NK-92 (cell line): ENCODE measurements around the gene MARS1.
"Not testable (repeated sequence)": the region's sequence is repeated elsewhere in the genome, so short reads cannot be mapped to it uniquely, and the experiment has no call there.

Experiments used
- DNase-seq: peaks from one replicate; lab custom pipeline; 2025; ENCODE audit not compliant: unreplicated experiment; lab: John Stamatoyannopoulos, UW

Gene MARS1

DNA sequence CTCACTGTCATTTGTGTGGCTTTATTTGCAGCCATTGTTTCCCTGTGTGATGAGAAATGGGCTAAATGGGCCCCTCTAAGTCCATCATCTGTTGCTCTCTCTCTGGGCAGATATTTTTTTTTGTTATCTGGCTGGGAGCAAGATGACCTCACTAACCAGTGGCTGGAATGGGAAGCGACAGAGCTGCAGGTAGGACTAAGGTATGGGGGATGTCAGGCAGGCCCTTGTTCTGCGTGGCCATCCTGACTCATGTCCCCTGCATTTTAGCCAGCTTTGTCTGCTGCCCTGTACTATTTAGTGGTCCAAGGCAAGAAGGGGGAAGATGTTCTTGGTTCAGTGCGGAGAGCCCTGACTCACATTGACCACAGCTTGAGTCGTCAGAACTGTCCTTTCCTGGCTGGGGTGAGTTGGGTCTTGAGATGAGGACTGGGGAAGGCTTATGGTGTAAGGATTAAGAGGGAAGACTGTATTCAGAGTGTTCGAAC lies 1.3 kb downstream of the MARS1 start:
- no peak for DNase-seq

DNA sequence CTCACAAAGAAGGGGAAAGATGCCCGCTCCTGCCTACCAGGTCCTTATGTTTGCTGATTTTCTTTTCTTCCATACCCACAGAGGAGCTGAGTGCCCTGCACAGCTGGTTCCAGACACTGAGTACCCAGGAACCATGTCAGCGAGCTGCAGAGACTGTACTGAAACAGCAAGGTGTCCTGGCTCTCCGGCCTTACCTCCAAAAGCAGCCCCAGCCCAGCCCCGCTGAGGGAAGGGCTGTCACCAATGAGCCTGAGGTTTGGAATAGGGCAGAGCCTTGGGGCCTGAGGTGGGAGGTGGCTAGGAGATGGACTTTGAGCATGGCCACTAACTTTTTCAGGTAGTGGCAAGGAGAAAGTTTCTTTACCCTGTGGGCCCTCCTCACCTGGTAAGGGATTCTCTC lies 2.3 kb downstream of the MARS1 start:
- DNase-seq = no peak

DNA sequence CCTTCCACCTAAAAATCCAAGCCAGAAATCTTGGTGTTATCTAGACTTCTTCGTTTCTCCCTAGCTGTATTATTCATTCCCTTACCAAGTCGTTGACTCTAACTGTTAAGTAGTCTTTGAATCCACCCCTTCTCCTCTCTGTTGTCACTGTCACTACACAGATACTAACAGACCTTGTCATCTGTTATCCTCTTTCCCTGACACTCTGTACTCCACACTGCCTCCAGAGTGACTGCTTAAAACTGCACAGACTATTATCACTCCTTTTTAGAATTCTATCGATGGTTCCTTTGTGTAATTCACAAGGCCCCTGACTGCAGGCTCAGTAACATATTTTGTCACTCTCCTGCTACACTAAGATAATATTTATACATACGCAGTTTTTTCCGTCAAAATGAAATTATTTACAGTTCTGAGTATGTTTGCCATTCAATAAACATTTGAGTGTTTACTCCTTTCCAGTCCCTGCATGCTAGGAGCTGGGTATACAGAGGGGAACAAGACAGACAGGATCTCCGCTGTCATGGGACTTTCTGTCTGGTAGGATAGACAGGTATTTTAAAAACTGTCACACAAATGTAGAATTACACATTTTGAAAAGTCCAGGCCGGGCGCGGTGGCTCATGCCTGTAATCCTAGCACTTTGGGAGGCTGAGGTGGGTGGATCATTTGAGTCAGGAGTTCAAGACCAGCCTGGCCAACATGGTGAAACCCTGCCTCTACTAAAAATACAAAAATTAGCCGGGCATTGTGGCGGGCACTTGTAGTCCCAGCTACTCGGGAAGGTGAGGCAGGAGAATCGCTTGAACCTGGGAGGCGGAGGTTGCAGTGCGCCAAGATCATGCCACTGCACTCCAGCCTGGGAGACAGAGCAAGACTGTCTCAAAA lies 3.8 kb downstream of the MARS1 start:
- no peak for DNase-seq

DNA sequence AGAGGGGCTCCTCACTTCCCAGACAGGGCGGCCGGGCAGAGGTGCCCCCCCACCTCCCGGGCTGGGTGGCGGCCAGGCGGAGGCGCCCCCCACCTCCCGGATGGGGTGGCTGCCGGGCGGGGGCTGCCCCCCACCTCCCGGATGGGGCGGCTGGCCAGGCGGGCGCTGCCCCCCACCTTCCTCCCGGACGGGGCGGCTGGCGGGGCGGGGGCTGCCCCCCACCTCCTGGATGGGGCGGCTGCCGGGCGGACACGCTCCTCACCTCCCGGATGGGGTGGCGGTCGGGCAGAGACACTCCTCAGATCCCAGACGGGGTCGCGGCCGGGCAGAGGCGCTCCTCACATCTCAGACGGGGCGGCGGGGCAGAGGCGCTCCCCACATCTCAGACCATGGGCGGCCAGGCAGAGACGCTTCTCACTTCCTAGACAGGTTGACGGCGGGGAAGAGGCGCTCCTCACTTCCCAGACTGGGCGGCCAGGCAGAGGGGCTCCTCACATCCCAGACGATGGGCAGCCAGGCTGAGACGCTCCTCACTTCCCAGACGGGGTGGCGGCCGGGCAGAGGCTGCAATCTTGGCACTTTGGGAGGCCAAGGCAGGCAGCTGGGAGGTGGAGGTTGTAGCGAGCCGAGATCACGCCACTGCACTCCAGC lies 7.3 kb downstream of the MARS1 start:
- not testable (repeated sequence) for DNase-seq

DNA sequence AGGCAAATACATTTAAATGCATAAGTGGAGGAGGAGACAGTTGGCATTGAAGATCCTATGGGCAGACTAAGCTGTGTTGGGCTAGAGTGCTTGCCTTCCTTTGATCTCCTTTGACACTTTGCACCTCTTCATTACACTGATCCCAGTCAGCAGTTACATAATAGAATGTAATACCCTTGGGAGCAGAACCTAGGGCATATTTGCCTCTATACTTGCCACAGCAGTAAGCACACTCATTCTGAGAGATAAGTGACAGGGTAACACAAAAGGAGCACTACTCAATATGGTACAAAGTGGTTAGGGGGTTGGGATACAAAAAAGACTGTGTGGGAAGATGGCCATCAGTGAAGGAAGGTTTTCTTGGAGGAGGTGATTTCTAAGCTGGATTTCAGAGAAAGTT lies 9.0 kb downstream of the MARS1 start:
- DNase-seq = no peak

DNA sequence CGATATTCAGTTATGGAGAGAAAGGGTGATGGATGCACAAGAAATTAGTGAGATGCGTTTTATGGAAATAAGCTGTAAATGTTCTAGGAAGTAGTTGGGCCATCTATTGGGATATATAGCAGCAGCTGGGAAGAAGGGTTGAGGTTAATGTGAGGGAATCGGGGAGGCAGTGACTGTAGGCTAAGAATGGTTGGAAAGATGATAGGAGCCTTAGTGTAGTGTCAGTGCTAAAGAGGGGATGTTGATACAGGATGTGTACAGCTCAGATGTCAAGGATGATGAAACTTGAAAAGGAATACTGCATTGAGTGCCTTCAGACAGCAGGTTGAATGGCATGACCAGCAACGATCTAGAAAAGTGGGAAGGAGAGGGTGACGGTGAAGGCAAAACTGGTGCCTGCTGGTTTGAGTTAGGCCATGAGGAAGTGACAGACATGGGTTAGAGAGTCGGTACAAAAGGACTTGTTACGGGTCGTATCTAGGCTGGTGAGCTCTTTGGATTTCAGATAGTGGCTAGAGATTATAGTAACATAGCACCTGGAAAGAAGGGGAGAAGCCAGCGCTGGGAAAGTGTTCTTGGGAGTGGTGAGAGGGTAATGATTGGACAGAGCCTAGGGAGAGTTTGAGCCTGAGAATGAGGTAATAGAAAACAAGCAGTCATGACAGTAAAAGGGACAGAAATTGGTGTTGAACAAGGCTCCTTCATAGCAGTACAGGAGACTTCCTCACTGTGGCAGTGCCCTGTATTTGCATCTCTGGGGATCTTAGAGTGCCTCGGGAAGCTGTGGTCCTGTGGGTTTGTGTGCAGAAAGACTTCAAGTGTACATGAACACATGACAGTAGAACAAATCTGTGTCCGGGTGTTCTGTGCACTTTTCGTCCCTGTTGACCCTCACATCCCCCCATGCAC lies 9.6 kb downstream of the MARS1 start:
- no peak for DNase-seq

DNA sequence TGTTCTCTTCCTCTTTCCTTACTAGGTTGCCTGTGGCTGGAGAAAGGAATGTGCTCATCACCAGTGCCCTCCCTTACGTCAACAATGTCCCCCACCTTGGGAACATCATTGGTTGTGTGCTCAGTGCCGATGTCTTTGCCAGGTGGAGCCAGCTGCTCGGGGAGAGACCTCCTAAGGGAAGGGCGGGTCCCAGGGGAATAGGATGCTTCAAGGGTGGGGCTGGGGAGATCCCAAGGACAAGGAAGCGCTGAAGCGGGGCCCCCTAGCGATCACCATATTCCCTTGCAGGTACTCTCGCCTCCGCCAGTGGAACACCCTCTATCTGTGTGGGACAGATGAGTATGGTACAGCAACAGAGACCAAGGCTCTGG lies 10.2 kb downstream of the MARS1 start:
- no peak for DNase-seq

DNA sequence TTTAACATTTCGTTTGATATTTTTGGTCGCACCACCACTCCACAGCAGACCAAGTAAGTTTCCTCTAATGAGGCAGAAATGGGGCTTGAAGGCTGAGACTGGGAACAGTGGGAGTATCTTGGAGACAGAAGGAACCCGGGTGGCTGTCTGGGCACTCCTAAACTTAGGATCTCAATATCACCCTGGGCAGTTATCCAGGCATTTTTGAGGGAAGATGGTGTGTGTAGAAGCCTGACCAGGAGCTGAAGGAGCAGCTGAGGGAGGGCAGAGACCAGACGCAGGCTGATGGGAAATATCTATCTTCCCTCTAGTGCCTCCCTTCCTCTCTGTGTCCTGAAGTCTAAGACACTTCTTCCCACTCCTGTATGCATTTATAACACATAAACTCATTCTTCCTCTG lies 10.7 kb downstream of the MARS1 start:
- DNase-seq = no peak

DNA sequence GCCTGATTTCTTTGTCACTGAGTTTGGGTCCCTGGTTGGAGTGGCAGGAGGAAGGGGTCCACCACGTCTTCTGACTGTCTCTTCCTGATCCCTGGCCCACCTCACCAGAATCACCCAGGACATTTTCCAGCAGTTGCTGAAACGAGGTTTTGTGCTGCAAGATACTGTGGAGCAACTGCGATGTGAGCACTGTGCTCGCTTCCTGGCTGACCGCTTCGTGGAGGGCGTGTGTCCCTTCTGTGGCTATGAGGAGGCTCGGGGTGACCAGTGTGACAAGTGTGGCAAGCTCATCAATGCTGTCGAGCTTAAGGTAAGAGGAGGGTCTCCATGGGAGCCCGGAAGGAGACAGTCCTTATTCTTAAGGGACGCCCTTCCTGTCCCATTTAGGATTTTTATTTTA lies 12.3 kb downstream of the MARS1 start:
- DNase-seq = no peak

DNA sequence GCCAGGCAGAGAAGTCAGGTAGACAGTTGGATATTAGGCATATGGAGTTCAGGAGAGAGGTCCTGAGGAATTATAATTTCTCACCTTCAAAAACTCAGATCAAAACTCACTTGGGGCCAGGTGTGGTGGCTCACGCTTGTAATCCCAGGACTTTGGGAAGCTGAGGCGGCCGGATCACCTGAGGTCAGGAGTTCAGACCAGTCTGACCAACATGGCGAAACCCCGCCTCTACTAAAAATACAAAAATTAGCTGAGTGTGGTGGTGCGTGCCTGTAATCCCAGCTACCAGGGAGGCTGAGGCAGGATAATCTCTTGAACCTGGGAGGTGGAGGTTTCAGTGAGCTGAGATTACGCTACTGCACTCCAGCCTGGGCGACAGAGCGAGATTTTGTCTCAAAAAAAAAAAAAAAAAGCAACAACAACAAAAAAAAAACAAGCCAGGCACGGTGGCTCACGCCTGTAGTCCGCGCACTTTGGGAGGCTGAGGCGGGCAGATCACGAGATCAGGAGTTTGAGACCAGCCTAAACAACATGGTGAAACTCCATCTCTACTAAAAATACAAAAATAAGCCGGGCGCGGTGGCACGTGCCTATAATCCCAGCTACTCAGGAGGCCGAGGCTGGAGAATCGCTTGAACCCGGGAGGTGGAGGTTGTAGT lies 14.6 kb downstream of the MARS1 start:
- not testable (repeated sequence) for DNase-seq

DNA sequence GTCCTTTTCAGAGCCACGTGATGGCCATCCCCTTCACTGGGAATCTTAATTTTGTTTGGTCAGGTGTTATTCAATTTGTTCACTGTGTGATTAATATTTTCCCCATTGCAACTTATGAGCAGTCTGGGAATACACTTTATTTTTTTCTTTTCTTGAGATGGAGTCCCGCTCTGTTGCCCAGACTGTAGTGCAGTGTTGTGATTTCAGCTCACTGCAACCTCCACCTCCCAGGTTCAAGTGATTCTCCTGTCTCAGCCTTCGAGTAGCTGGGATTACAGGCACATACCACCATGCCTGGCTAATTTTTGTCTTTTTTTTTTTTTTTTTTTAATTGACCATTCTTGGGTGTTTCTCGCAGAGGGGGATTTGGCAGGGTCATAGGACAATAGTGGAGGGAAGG lies 18.7 kb downstream of the MARS1 start:
- not testable (repeated sequence) for DNase-seq

DNA sequence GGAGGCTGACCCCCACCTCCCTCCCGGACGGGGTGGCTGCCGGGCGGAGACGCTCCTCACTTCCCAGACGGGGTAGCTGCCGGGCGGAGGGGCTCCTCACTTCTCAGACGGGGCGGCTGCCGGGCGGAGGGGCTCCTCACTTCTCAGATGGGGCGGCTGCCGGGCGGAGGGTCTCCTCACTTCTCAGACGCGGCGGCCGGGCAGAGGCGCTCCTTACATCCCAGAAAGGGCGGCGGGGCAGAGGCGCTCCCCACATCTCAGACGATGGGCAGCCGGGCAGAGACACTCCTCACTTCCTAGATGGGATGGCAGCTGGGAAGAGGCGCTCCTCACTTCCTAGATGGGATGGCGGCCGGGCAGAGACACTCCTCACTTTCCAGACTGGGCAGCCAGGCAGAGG lies 19.9 kb downstream of the MARS1 start:
- not testable (repeated sequence) for DNase-seq

DNA sequence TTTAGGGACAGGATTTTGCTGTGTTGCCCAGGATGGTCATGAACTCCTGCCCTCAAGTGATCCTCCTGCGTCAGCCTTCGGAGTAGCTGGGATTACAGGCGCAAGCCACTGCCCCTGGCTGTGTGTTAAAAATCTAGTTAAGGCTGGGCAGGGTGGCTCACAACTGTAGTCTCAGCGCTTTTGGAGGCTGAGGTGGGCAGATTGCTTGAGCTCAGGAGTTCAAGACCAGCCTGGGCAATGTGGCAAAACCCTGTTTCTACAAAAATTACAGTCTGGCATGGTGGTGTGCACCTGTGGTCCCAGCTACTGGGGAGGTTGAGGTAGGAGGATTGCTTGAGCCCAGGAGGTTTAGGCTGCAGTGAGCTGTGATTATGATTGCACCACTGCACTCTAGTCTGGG lies 23.3 kb downstream of the MARS1 start:
- no peak for DNase-seq

DNA sequence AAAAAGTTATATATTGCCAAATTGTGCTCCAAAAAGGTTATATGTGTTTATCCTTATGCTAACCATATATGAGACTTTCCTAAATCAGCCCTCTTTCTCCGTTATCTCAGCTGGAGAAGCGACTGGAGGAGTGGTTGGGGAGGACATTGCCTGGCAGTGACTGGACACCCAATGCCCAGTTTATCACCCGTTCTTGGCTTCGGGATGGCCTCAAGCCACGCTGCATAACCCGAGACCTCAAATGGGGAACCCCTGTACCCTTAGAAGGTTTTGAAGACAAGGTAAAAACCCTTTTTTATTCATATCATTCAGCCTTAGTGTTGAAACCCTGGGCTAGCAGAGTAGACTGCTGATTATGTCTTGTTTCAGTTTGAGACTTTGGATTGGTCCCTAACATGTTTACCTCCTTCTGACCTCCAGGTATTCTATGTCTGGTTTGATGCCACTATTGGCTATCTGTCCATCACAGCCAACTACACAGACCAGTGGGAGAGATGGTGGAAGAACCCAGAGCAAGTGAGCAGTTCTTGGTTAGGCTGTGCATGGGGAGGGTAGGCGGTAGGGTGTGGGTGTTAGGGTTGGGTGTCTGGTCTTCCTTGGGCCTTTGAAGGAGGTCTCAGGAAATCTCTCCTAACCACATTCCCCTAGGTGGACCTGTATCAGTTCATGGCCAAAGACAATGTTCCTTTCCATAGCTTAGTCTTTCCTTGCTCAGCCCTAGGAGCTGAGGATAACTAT lies 23.9 kb downstream of the MARS1 start:
- DNase-seq = no peak

DNA sequence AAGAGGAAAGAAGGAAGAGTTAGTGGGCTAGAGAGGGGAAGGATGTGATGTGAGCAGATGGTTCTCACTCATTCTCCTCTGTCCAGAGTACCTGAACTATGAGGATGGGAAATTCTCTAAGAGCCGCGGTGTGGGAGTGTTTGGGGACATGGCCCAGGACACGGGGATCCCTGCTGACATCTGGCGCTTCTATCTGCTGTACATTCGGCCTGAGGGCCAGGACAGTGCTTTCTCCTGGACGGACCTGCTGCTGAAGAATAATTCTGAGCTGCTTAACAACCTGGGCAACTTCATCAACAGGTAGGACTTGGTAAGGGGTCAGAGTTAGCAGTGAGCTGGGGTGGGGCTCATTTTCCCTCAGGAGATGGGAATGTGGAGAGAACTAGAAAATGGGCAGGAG lies 24.8 kb downstream of the MARS1 start:
- DNase-seq = no peak

DNA sequence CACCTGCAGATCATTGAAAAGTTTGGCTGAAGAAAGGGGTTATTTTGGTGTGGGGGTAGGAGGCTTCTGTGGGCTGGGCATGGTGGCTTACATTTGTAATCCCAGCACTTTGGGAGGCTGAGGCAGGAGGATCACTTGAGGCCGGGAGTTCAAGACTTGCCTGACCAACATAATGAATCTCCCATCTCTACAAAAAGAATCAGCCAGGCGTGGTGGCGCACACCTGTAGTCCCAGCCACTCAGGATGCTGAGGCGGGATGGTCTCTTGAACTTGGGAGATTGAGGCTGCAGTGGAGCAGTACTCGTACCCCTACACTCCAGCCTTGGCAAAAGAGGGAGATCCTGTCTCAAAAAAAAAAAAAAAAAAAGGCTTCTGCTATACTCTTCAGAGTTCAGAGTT lies 25.4 kb downstream of the MARS1 start:
- DNase-seq = no peak

DNA sequence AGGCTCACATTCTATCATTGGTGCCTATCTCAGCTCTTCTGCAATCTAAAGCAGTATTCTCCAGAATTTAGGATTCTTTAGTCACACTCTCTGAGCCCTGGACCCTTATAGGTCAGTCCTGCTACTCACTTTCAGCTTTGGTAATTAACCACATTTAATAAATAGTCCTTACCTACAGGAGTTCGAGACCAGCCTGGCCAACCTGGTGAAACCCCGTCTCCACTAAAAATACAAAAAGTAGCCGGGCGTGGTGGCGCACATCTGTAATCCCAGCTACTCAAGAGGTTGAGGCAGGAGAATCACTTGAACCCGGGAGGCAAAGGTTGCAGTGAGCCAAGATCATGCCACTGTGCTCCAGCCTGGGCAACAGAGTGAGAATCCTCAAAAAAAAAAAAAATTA lies 25.8 kb downstream of the MARS1 start:
- DNase-seq = not testable (repeated sequence)

DNA sequence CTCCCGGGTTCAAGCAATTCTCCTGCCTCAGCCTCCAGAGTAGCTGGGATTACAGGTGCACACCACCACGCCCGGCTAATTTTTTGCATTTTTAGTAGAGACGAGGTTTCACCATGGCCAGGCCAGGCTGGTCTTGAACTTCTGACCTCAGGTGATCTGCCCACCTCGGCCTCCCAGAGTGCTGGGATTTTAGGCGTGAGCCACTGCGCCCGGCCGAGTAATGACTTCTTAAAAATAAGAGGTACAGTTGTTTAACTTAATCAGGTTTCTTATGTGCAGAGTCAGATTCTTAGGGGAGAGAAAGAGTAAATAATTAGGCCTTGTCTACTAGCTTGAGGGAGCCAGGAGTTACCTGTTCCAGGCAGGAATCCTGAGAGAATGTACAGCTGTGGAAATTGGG lies 26.4 kb downstream of the MARS1 start:
- not testable (repeated sequence) for DNase-seq

DNA sequence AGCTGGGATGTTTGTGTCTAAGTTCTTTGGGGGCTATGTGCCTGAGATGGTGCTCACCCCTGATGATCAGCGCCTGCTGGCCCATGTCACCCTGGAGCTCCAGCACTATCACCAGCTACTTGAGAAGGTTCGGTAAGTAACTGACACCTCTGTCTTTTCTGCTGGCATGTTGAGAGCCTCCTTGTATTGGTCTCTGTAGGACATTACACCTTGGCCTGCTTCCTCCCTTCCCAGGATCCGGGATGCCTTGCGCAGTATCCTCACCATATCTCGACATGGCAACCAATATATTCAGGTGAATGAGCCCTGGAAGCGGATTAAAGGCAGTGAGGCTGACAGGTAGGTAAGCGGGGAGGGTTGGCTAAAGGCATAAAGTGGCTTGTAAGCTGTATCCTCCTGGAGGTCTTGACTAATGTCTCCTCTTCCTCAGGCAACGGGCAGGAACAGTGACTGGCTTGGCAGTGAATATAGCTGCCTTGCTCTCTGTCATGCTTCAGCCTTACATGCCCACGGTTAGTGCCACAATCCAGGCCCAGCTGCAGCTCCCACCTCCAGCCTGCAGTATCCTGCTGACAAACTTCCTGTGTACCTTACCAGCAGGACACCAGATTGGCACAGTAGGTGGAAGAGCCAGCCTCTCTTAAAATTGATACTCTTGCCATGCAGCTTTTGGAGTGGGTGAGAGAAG lies 27.0 kb downstream of the MARS1 start:
- no peak for DNase-seq
